Trophoblast cell (in vitro differentiated cells and primary cell): Measurements from ENCODE around the gene MAML2.

ENCODE experiments used
- DNase-seq, 2 donors: peaks; one replicate each; pipeline ENCODE4 v3.0.0-alpha.2; 2016
- H2AFZ ChIP-seq: 2 replicates; pipeline ENCODE4 v1.6.1; 2013; ENCODE audit warnings: low read length, moderate library complexity, mild to moderate bottlenecking; ENCODE audit not compliant: insufficient read depth, poor library complexity
- H2AK5ac ChIP-seq: 2 replicates; pipeline ENCODE4 v1.6.1; 2013; ENCODE audit warnings: mild to moderate bottlenecking, low read length
- H2BK120ac ChIP-seq: 2 replicates; pipeline ENCODE4 v1.6.1; 2013; ENCODE audit warnings: low read length, mild to moderate bottlenecking, moderate library complexity; ENCODE audit not compliant: insufficient read depth, poor library complexity
- H2BK12ac ChIP-seq: 2 replicates; pipeline ENCODE4 v1.6.1; 2013; ENCODE audit warnings: mild to moderate bottlenecking, low read length, moderate library complexity
- H2BK5ac ChIP-seq: 2 replicates; pipeline ENCODE4 v1.6.1; 2013; ENCODE audit warnings: low read length, low read depth, moderate library complexity, mild to moderate bottlenecking; ENCODE audit not compliant: poor library complexity
- H3K14ac ChIP-seq: 2 replicates; pipeline ENCODE4 v1.6.1; 2013; ENCODE audit warnings: mild to moderate bottlenecking, low read length
- H3K18ac ChIP-seq: 2 replicates; pipeline ENCODE4 v1.6.1; 2013; ENCODE audit warnings: mild to moderate bottlenecking, low read length
- H3K23ac ChIP-seq: 2 replicates; pipeline ENCODE4 v1.6.1; 2013; ENCODE audit warnings: low read length
- H3K27ac ChIP-seq: 2 replicates; pipeline ENCODE4 v1.5.1; 2013; ENCODE audit warnings: low read depth, mild to moderate bottlenecking, inconsistent platforms, low read length, moderate library complexity
- H3K27me3 ChIP-seq: 2 replicates; pipeline ENCODE4 v1.6.1; 2013; ENCODE audit warnings: inconsistent platforms, mild to moderate bottlenecking, low read length, moderate library complexity; ENCODE audit not compliant: insufficient read depth
- H3K36me3 ChIP-seq, 2 experiments: 1 replicate in 1 of 2; 2 replicates in 1 of 2; pipeline ENCODE4 v1.6.1; 2013; ENCODE audit warnings: low read length in 2 of 2, mild to moderate bottlenecking in 2 of 2, moderate library complexity in 1 of 2; ENCODE audit not compliant: insufficient read depth in 2 of 2, control insufficient read depth in 1 of 2
- H3K4ac ChIP-seq: 2 replicates; pipeline ENCODE4 v1.6.1; 2013; ENCODE audit warnings: low read depth, mild to moderate bottlenecking, low read length, moderate library complexity
- H3K4me1 ChIP-seq, 2 experiments: 1 replicate in 1 of 2; 2 replicates in 1 of 2; pipeline ENCODE4 v1.6.1; 2013; ENCODE audit warnings: low read length in 2 of 2, mild to moderate bottlenecking in 2 of 2, moderate library complexity in 1 of 2; ENCODE audit not compliant: insufficient read depth in 2 of 2, control insufficient read depth in 1 of 2
- H3K4me2 ChIP-seq: 2 replicates; pipeline ENCODE4 v1.6.1; 2013; ENCODE audit warnings: inconsistent platforms, mild to moderate bottlenecking, low read length, moderate library complexity
- H3K4me3 ChIP-seq: 2 replicates; pipeline ENCODE4 v1.5.1; 2013; ENCODE audit warnings: mild to moderate bottlenecking, low read depth, low read length, inconsistent platforms
- H3K79me1 ChIP-seq: one replicate; pipeline ENCODE4 v1.6.1; 2013; ENCODE audit warnings: low read length
- H3K79me2 ChIP-seq: 2 replicates; pipeline ENCODE4 v1.6.1; 2013; ENCODE audit warnings: low read length, mild to moderate bottlenecking; ENCODE audit not compliant: control insufficient read depth, insufficient read depth, poor library complexity
- H3K9ac ChIP-seq: 2 replicates; pipeline ENCODE4 v1.6.1; 2013; ENCODE audit warnings: mild to moderate bottlenecking, low read length
- H3K9me3 ChIP-seq: 2 replicates; pipeline ENCODE4 v1.6.1; 2013; ENCODE audit warnings: low read depth, mild to moderate bottlenecking, control low read depth, inconsistent platforms, low read length; ENCODE audit not compliant: insufficient read depth
- H4K12ac ChIP-seq: 2 replicates; pipeline ENCODE4 v1.6.1; 2013; ENCODE audit warnings: low read depth, mild to moderate bottlenecking, low read length, moderate library complexity
- H4K8ac ChIP-seq: 2 replicates; pipeline ENCODE4 v1.6.1; 2013; ENCODE audit warnings: low read depth, mild to moderate bottlenecking, low read length, moderate library complexity
- H4K91ac ChIP-seq: one replicate; pipeline ENCODE4 v1.6.1; 2013; ENCODE audit warnings: low read depth, mild to moderate bottlenecking, low read length, moderate library complexity
- WGBS: extraction: QIAGEN DNeasy Blood & Tissue Kit; methylation state at CpG from one replicate; pipeline ENCODE4 v1.1.7; 2013; ENCODE audit warnings: missing lambda C conversion rate; ENCODE audit not compliant: insufficient read length, insufficient coverage; ENCODE audit errors: extremely low coverage; 5-methylcytosine and 5-hydroxymethylcytosine counted together

The MAML2 gene

GRCh38 chr11:96293109-96293508 is 49.9 kb downstream of the MAML2 start:
- Histone ChIP-seq H3K9ac (no peak overlapping the region), H3K27me3 (no peaks in the 10 kb centered on the region), H3K79me1 (no peaks in the 10 kb centered on the region), H2AFZ (no peak overlapping the region), H3K4me1 (no peaks in the 10 kb centered on the region), H3K4ac (no peak overlapping the region), H4K91ac (no peak overlapping the region), H2BK12ac (no peak overlapping the region), H3K4me2 (no peak overlapping the region), H2BK5ac (no peak overlapping the region), H3K14ac (no peak overlapping the region), H3K9me3 (no peaks in the 10 kb centered on the region), H2AK5ac (no peak overlapping the region), H4K12ac (no peak overlapping the region), H3K18ac (no peak overlapping the region), H3K36me3 (peaks cover 5 to 8% of the 10 kb centered on the region in 2 experiments), H3K27ac (no peak overlapping the region), H4K8ac (no peak overlapping the region), H2BK120ac (no peak overlapping the region), H3K23ac (no peak overlapping the region), H3K79me2 (no peaks in the 10 kb centered on the region), H3K4me3 (no peak overlapping the region)
- no CpG with 5 or more reads among the region's 2 CpGs for WGBS
- DNase-seq: no peak

- H3K23ac ChIP-seq: no peak overlapping the region
Observed at GRCh38 chr11:96292291-96293010, 50.5 kb downstream of the MAML2 start.

GRCh38 chr11:96290631-96291030 is 52.4 kb downstream of the MAML2 start:
- no peak overlapping the region for H2BK12ac ChIP-seq
- H4K12ac ChIP-seq: no peak overlapping the region
- H3K9me3 ChIP-seq: no peaks in the 10 kb centered on the region
- H3K79me2 ChIP-seq: no peaks in the 10 kb centered on the region
- H3K18ac ChIP-seq: no peak overlapping the region
- H3K4ac ChIP-seq: no peak overlapping the region
- no peaks in the 10 kb centered on the region for H3K4me1 ChIP-seq
- no peak overlapping the region for H3K4me3 ChIP-seq
- H3K23ac ChIP-seq: no peak overlapping the region
- H3K36me3 ChIP-seq: peaks cover 2 to 3% of the 10 kb centered on the region in 2 experiments
- H3K79me1 ChIP-seq: no peaks in the 10 kb centered on the region
- no CpG with 5 or more reads among the region's 1 CpG for WGBS
- no peak overlapping the region for H2AK5ac ChIP-seq
- DNase-seq: no peak
- no peak overlapping the region for H2BK5ac ChIP-seq
- no peak overlapping the region for H3K9ac ChIP-seq
- no peak overlapping the region for H3K4me2 ChIP-seq
- no peak overlapping the region for H2AFZ ChIP-seq
- no peak overlapping the region for H2BK120ac ChIP-seq
- H3K14ac ChIP-seq: no peak overlapping the region
- no peak overlapping the region for H3K27ac ChIP-seq
- no peaks in the 10 kb centered on the region for H3K27me3 ChIP-seq
- H4K91ac ChIP-seq: no peak overlapping the region
- H4K8ac ChIP-seq: no peak overlapping the region

More at GRCh38 chr11:96292291-96293010, 50.5 kb downstream of the MAML2 start:
- Histone ChIP-seq H2AK5ac (no peak overlapping the region), H3K4me2 (no peak overlapping the region), H3K9me3 (no peaks in the 10 kb centered on the region), H2BK12ac (no peak overlapping the region), H2AFZ (no peak overlapping the region), H3K14ac (no peak overlapping the region), H2BK120ac (no peak overlapping the region), H3K4me3 (no peak overlapping the region), H3K4ac (no peak overlapping the region), H3K36me3 (peaks cover 5 to 8% of the 10 kb centered on the region in 2 experiments), H3K79me2 (no peaks in the 10 kb centered on the region), H3K18ac (no peak overlapping the region), H3K9ac (no peak overlapping the region), H3K27me3 (no peaks in the 10 kb centered on the region), H3K27ac (no peak overlapping the region), H2BK5ac (no peak overlapping the region), H4K12ac (no peak overlapping the region), H3K79me1 (no peaks in the 10 kb centered on the region), H3K4me1 (no peaks in the 10 kb centered on the region), H4K91ac (no peak overlapping the region), H4K8ac (no peak overlapping the region)
- DNase-seq: no peak

GRCh38 chr11:96290031-96290430 is 53.0 kb downstream of the MAML2 start:
- Histone ChIP-seq H2AK5ac (no peak overlapping the region), H4K8ac (no peak overlapping the region), H2AFZ (no peak overlapping the region), H3K79me2 (no peaks in the 10 kb centered on the region), H2BK12ac (no peak overlapping the region), H3K18ac (no peak overlapping the region), H3K14ac (no peak overlapping the region), H3K27me3 (no peaks in the 10 kb centered on the region), H3K36me3 (peaks cover 2 to 3% of the 10 kb centered on the region in 2 experiments), H3K9ac (no peak overlapping the region), H4K91ac (no peak overlapping the region), H3K27ac (no peak overlapping the region), H2BK5ac (no peak overlapping the region), H4K12ac (no peak overlapping the region), H3K4me2 (no peak overlapping the region), H3K4me3 (no peak overlapping the region), H3K23ac (no peak overlapping the region), H2BK120ac (no peak overlapping the region), H3K4me1 (no peaks in the 10 kb centered on the region), H3K79me1 (no peaks in the 10 kb centered on the region), H3K9me3 (no peaks in the 10 kb centered on the region), H3K4ac (no peak overlapping the region)
- DNase-seq: no peak
- no CpG with 5 or more reads among the region's 1 CpG for WGBS
